OCI-LY3 (cell line): ENCODE data around the gene LBX2.

Experiments
- H2AFZ ChIP-seq: fragments of 200-600, 300-600 bp; shearing (Covaris generic); 2 replicates; pipeline ENCODE4 v1.6.0; 2014; ENCODE audit warnings: antibody characterized with exemption, low read depth, low read length
- H3K27ac ChIP-seq: fragments of 200-600, 300-600 bp; sonication (generic); 2 replicates; pipeline ENCODE4 v1.5.1; 2014; ENCODE audit warnings: mild to moderate bottlenecking, low read length, moderate library complexity, mixed read lengths
- H3K27me3 ChIP-seq: fragments of 200-600, 300-600 bp; sonication (generic); 2 replicates; pipeline ENCODE4 v1.6.1; 2014; ENCODE audit warnings: low read depth, low read length, mixed read lengths
- H3K36me3 ChIP-seq: fragments of 200-600, 300-600 bp; sonication (generic); replicated peaks from 2 replicates; pipeline ENCODE3; 2014; ENCODE audit warnings: low read depth, low read length, mixed read lengths
- H3K4me1 ChIP-seq: fragments of 300-600, 200-600 bp; sonication (generic); 2 replicates; pipeline ENCODE4 v1.6.1; 2014; ENCODE audit warnings: low read length, mixed read lengths
- H3K4me2 ChIP-seq: fragments of 200-600, 300-600 bp; sonication (generic); 2 replicates; pipeline ENCODE4 v1.6.1; 2014; ENCODE audit warnings: low read length, mixed read lengths
- H3K4me3 ChIP-seq: fragments of 300-600, 200-600 bp; sonication (generic); 2 replicates; pipeline ENCODE4 v1.5.1; 2014; ENCODE audit warnings: antibody characterized with exemption, mild to moderate bottlenecking, low read length, moderate library complexity
- H3K79me2 ChIP-seq: fragments of 300-600, 200-600 bp; shearing (Covaris generic); 2 replicates; pipeline ENCODE4 v1.6.1; 2014; ENCODE audit warnings: mild to moderate bottlenecking, low read length, mixed read lengths
- H3K9ac ChIP-seq: fragments of 300-600, 200-600 bp; shearing (Covaris generic); 2 replicates; pipeline ENCODE4 v1.6.0; 2014; ENCODE audit warnings: mild to moderate bottlenecking, low read length, moderate library complexity
- H3K9me3 ChIP-seq: fragments of 200-600, 300-600 bp; shearing (Covaris generic); 2 replicates; pipeline ENCODE4 v1.6.1; 2014; ENCODE audit warnings: low read length, mixed read lengths; ENCODE audit not compliant: insufficient read depth
- H4K20me1 ChIP-seq: fragments of 200-600, 300-600 bp; sonication (generic); 2 replicates; pipeline ENCODE4 v1.6.1; 2016; ENCODE audit warnings: low read length, mixed read lengths; ENCODE audit not compliant: insufficient read depth
- EZH2phosphoT487 ChIP-seq: fragments of 200-600 bp; shearing (Covaris generic); IDR thresholded peaks from 2 replicates; pipeline ENCODE4 v1.6.1; 2018; ENCODE audit warnings: antibody characterized with exemption, mixed run types, low read depth
- TF ChIP-seq, protein P1 (sequence below): fragments of 200-600, 300-600 bp; sonication (generic); IDR thresholded peaks from 2 replicates; pipeline ENCODE4 v1.5.1; 2014; ENCODE audit warnings: antibody characterized with exemption, low read length, low read depth

Gene LBX2

DNA sequence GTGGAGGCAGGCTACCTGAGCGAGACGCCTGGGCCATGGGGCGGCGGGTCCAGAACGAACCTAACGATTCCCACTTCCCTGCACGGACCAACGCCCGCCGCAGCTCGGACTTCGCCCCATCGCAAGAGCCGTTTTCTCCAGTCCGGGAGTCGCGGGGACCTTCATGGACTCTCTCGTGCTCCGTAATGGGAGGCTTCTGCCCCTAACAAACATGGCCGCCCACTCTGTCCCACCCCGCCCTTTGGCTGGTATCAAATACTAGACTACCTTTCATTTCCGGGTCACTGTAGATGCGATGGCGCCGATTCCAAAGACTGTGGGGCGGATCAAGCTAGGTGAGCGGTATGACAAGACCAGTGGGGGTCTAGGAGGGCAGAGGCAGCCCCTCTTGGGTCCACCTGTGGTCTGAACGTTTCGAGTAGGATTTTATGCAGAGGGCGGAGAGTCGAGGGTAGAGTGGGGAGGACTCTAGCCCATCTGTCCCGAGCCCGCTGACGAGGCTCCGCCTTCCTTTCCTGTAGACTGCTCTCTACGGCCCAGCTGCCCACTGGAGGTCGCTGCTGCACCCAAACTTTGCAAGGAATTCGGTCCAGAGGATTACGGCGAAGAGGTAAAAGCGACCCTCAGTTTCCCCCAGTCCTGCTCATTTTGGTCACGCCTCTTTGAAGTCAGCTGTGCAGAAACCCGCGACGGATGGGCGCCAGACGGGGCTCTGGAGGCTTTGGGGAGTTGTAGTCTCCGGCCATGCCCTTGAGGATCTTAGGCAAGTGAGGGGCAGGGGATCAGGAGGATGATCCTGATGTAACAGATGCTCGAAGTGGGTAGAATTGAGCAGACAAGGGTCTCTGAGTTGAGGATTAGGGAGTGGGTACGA is 16.4 kb downstream of the LBX2 start, which contains the start of the genes CCDC142 and TTC31:
Gene CCDC142, minus strand, starts transcription at position 198 of the 874 bp plus-strand sequence. Its CDS starts 161 bp downstream, at position 37.
Gene TTC31, plus strand, starts transcription at position 281 of the 874 bp plus-strand sequence. Its CDS starts 15 bp downstream, at position 296.
- Histone ChIP-seq H4K20me1 (no peaks in the 10 kb centered on the region), H3K9me3 (no peaks in the 10 kb centered on the region), H3K4me3 (peak within 1 kb of the TSS; percentile 99), H2AFZ (peak within 1 kb of the TSS; percentile 87), H3K36me3 (peaks cover 3% of the 10 kb centered on the region), H3K9ac (peak within 1 kb of the TSS; percentile 80), H3K27ac (peak within 1 kb of the TSS; percentile 79), H3K79me2 (peaks cover 22% of the 10 kb centered on the region), H3K4me1 (peaks cover 8% of the 10 kb centered on the region), H3K27me3 (no peaks in the 10 kb centered on the region), H3K4me2 (peak within 1 kb of the TSS; percentile 98)
- no peak for TF ChIP-seq EZH2phosphoT487
- TF ChIP-seq, protein P1, sequence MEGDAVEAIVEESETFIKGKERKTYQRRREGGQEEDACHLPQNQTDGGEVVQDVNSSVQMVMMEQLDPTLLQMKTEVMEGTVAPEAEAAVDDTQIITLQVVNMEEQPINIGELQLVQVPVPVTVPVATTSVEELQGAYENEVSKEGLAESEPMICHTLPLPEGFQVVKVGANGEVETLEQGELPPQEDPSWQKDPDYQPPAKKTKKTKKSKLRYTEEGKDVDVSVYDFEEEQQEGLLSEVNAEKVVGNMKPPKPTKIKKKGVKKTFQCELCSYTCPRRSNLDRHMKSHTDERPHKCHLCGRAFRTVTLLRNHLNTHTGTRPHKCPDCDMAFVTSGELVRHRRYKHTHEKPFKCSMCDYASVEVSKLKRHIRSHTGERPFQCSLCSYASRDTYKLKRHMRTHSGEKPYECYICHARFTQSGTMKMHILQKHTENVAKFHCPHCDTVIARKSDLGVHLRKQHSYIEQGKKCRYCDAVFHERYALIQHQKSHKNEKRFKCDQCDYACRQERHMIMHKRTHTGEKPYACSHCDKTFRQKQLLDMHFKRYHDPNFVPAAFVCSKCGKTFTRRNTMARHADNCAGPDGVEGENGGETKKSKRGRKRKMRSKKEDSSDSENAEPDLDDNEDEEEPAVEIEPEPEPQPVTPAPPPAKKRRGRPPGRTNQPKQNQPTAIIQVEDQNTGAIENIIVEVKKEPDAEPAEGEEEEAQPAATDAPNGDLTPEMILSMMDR, result peak; percentile 93

DNA sequence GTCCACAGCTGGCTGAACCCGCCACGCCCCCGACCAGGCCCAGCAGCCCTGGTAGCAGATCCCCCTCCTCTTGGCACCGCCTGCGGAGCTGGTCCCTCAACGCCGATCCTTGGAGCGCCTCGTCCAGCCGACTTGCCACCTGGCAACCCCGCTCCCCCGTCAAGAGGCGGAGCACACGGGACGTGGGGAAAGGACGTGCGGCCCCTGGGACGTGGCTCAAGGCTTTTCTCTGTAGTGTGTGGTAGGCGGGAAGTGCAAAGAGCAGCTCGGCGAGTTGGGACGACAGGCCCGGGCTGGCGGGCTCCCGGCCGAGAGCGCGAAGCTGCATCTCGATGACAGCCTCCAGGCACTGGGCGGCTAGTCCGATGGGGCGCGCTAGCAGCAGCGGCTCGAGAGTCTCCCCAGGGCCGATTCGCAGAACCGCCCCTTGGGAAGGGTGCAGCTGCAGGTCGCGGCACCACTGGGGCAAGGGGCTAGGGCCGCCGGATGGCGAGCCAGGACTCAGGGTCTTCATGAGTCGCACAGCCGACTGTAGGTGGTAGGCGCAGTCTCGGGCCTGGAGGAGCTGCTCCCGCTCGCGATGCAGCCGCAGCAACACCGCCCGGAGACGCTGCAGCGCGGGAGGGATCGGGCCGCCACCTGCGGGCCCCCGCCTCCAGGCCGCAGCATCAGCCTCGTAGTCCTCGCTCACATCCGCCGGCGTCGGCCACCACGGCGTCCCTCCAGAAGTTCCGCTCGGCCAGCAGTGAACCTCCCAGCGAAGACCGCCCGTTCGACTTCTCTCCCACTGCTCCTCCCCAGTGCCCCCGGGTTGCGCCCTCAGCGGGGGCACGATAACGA is 17.2 kb downstream of the LBX2 start:
- H3K36me3 ChIP-seq, result peaks cover 7% of the 10 kb centered on the region
- peak overlapping the region; percentile 80 for H2AFZ ChIP-seq
- peak overlapping the region; percentile 79 for H3K27ac ChIP-seq
- no peaks in the 10 kb centered on the region for H4K20me1 ChIP-seq
- no peaks in the 10 kb centered on the region for H3K9me3 ChIP-seq
- peaks cover 8% of the 10 kb centered on the region for H3K4me1 ChIP-seq
- H3K4me2 ChIP-seq, result peak overlapping the region; percentile 92
- peak overlapping the region; percentile 80 for H3K9ac ChIP-seq
- no peak for TF ChIP-seq EZH2phosphoT487
- TF ChIP-seq, protein P1, result no peak
- no peaks in the 10 kb centered on the region for H3K27me3 ChIP-seq
- peak overlapping the region; percentile 99 for H3K4me3 ChIP-seq
- peaks cover 22% of the 10 kb centered on the region for H3K79me2 ChIP-seq

DNA sequence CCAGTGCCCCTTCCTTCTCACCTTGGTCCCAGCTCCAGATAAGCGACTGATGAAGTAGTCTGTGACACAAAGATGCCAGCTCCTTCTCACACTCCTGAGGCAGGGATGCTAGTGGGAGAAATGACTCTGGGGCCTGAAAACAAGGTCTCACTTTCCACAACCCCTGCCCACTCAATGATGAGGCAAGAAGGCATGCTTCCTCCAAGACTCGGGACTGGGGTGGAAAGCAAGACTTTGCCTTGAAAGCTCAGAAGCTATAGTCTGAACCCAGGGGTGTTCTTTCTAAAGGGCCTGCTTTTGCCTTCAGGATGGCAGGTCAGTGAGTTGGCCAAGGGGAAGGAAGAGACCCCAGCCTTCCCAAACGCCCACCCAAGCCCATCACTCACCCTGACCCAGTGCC is 18.0 kb downstream of the LBX2 start:
- Histone ChIP-seq H2AFZ (no peak overlapping the region), H3K4me1 (peaks cover 8% of the 10 kb centered on the region), H3K27ac (no peak overlapping the region)

More for the DNA sequence above, 18.0 kb downstream of the LBX2 start:
- peak overlapping the region; percentile 80 for H3K9ac ChIP-seq
- H4K20me1 ChIP-seq, result no peaks in the 10 kb centered on the region
- H3K27me3 ChIP-seq, result no peaks in the 10 kb centered on the region
- TF ChIP-seq, protein P1, result no peak
- TF ChIP-seq EZH2phosphoT487, result no peak
- H3K79me2 ChIP-seq, result peaks cover 22% of the 10 kb centered on the region
- peaks cover 7% of the 10 kb centered on the region for H3K36me3 ChIP-seq
- H3K4me2 ChIP-seq, result peak overlapping the region; percentile 92
- peak overlapping the region; percentile 99 for H3K4me3 ChIP-seq
- no peaks in the 10 kb centered on the region for H3K9me3 ChIP-seq
